Activated CD4-positive, alpha-beta memory T cell treated with anti-CD3 and anti-CD28 coated beads for 36 hours (primary cell): ENCODE results near the gene SEMG2. TPM values are rescaled to one million over a fixed set of nuclear protein-coding genes. Genes with fewer than 3 reads are reported as not detected.

Experiments
- CTCF ChIA-PET: fragments of 350-600 bp; sonication (Branson Sonifier 250); formaldehyde crosslinking; loops from one replicate; lab custom pipeline; 2021; ENCODE audit warnings: antibody characterized with exemption, inconsistent platforms; lab: Charles Lee
- POLR2A ChIA-PET: fragments of 350-600 bp; sonication (Branson Sonifier 250); formaldehyde crosslinking; loops from one replicate; lab custom pipeline; 2021; ENCODE audit warnings: antibody characterized with exemption; lab: Charles Lee
- DNase-seq: peaks from one replicate; pipeline ENCODE4 v3.0.0-alpha.2; 2020
- H3K27ac Mint-ChIP-seq: one replicate; pipeline ENCODE4 v1.8.0; 2021; ENCODE audit warnings: mixed read lengths
- H3K27me3 Mint-ChIP-seq: one replicate; pipeline ENCODE4 v1.8.0; 2021; ENCODE audit warnings: mixed read lengths
- H3K36me3 Mint-ChIP-seq: one replicate; pipeline ENCODE4 v1.8.0; 2021; ENCODE audit warnings: mixed read lengths
- H3K4me1 Mint-ChIP-seq: one replicate; pipeline ENCODE4 v1.8.0; 2021; ENCODE audit warnings: low read depth, mixed read lengths
- H3K4me3 Mint-ChIP-seq: one replicate; pipeline ENCODE4 v1.8.0; 2021; ENCODE audit warnings: mild to moderate bottlenecking, mixed read lengths
- H3K9me3 Mint-ChIP-seq: one replicate; pipeline ENCODE4 v1.8.0; 2021; ENCODE audit warnings: mixed read lengths
- intact Hi-C: fragments of 100-400 bp; cut with micrococcal nuclease; formaldehyde crosslinking; loops from one replicate; pipeline ENCODE4 v1.15.1; 2023
- total RNA-seq, 2 experiments: library from RNA; stranded (reverse); gene quantifications; one replicate each; pipeline ENCODE4 v1.2.3, GENCODE V29; 2021

The SEMG2 gene
- total RNA-seq, 2 experiments from 2014 or later, result not detected

GRCh38 chr20:45206725-45207124, 14.4 kb upstream of the SEMG2 start, which contains the start of gene SEMG1:
Gene SEMG1 (plus strand): TSS chr20:45207033. CDS start chr20:45207054, 21 bp downstream.
- ChIA-PET POLR2A (no interaction called here), CTCF (no interaction called here)
- Mint-ChIP-seq H3K27ac (no peak within 1 kb of the TSS), H3K4me3 (no peak within 1 kb of the TSS), H3K4me1 (no peaks in the 10 kb centered on the region), H3K9me3 (peaks cover 5% of the 10 kb centered on the region), H3K27me3 (peaks cover 32% of the 10 kb centered on the region), H3K36me3 (no peaks in the 10 kb centered on the region)
- intact Hi-C loops, result no loop called here
- no peak for DNase-seq

- DNase-seq, result no peak
- Mint-ChIP-seq H3K9me3 (no peaks in the 10 kb centered on the region), H3K4me3 (no peak overlapping the region), H3K27me3 (peaks cover 23% of the 10 kb centered on the region), H3K27ac (no peak overlapping the region), H3K4me1 (no peaks in the 10 kb centered on the region), H3K36me3 (no peaks in the 10 kb centered on the region)
- ChIA-PET CTCF (no interaction called here), POLR2A (no interaction called here)
- intact Hi-C loops, result no loop called here
These were observed 11.2 kb upstream of the SEMG2 start for GRCh38 chr20:45209924-45210323.

- intact Hi-C loops, result no loop called here
- H3K4me3 Mint-ChIP-seq, result no peak overlapping the region
- H3K27ac Mint-ChIP-seq, result no peak overlapping the region
- H3K9me3 Mint-ChIP-seq, result no peaks in the 10 kb centered on the region
- H3K36me3 Mint-ChIP-seq, result no peaks in the 10 kb centered on the region
- no peaks in the 10 kb centered on the region for H3K4me1 Mint-ChIP-seq
- ChIA-PET CTCF (no interaction called here), POLR2A (no interaction called here)
- no peak for DNase-seq
- H3K27me3 Mint-ChIP-seq, result peaks cover 20% of the 10 kb centered on the region
These were observed 9.4 kb upstream of the SEMG2 start for GRCh38 chr20:45211569-45212474.

- no peak overlapping the region for H3K27ac Mint-ChIP-seq
- DNase-seq, result no peak
- peaks cover 11% of the 10 kb centered on the region for H3K27me3 Mint-ChIP-seq
- intact Hi-C loops, result no loop called here
- no peaks in the 10 kb centered on the region for H3K9me3 Mint-ChIP-seq
- ChIA-PET POLR2A (no interaction called here), CTCF (no interaction called here)
- H3K36me3 Mint-ChIP-seq, result no peaks in the 10 kb centered on the region
- no peaks in the 10 kb centered on the region for H3K4me1 Mint-ChIP-seq
- H3K4me3 Mint-ChIP-seq, result no peak overlapping the region
These were observed 8.3 kb upstream of the SEMG2 start for GRCh38 chr20:45212836-45213235.

- POLR2A ChIA-PET, result no interaction called here
- Mint-ChIP-seq H3K36me3 (no peaks in the 10 kb centered on the region), H3K4me3 (no peak overlapping the region), H3K27me3 (peaks cover 19% of the 10 kb centered on the region), H3K9me3 (no peaks in the 10 kb centered on the region), H3K27ac (no peak overlapping the region), H3K4me1 (no peaks in the 10 kb centered on the region)
- intact Hi-C loops, result no loop called here
- CTCF ChIA-PET, result no interaction called here
- no peak for DNase-seq
These were observed 3.0 kb upstream of the SEMG2 start for GRCh38 chr20:45218124-45218523.

GRCh38 chr20:45218636-45219035, 2.5 kb upstream of the SEMG2 start:
- intact Hi-C loops, result no loop called here
- CTCF ChIA-PET, result no interaction called here
- H3K36me3 Mint-ChIP-seq, result no peaks in the 10 kb centered on the region

GRCh38 chr20:45223136-45223535, 2.0 kb downstream of the SEMG2 start:
- Mint-ChIP-seq H3K27me3 (peaks cover 19% of the 10 kb centered on the region), H3K27ac (no peak overlapping the region), H3K9me3 (no peaks in the 10 kb centered on the region), H3K36me3 (no peaks in the 10 kb centered on the region), H3K4me3 (no peak overlapping the region), H3K4me1 (no peaks in the 10 kb centered on the region)
- intact Hi-C loops, result no loop called here
- no peak for DNase-seq
- ChIA-PET CTCF (no interaction called here), POLR2A (no interaction called here)

More at GRCh38 chr20:45218636-45219035, 2.5 kb upstream of the SEMG2 start:
- Mint-ChIP-seq H3K4me1 (no peaks in the 10 kb centered on the region), H3K27me3 (peaks cover 19% of the 10 kb centered on the region), H3K9me3 (no peaks in the 10 kb centered on the region), H3K4me3 (no peak overlapping the region), H3K27ac (no peak overlapping the region)
- DNase-seq, result no peak
- POLR2A ChIA-PET, result no interaction called here

- Mint-ChIP-seq H3K27ac (no peak overlapping the region), H3K27me3 (peaks cover 23% of the 10 kb centered on the region), H3K4me1 (no peaks in the 10 kb centered on the region), H3K4me3 (no peak overlapping the region), H3K36me3 (no peaks in the 10 kb centered on the region), H3K9me3 (no peaks in the 10 kb centered on the region)
- ChIA-PET POLR2A (no interaction called here), CTCF (no interaction called here)
- intact Hi-C loops, result no loop called here
- DNase-seq, result no peak
These were observed 5.1 kb downstream of the SEMG2 start for GRCh38 chr20:45226287-45226686.

GRCh38 chr20:45229264-45230056, 8.3 kb downstream of the SEMG2 start:
- ChIA-PET CTCF (interaction anchor here (0.6 to 1.4 kb wide), 13 partner anchors 9 to 219 kb away, joined by 3 to 9 read pairs (median 3); no protein-coding TSS in a partner anchor), POLR2A (interaction anchor here (0.9 kb wide), 1 partner anchor 91 kb away, joined by 3 read pairs; no protein-coding TSS in a partner anchor)
- peak; percentile 75 for DNase-seq
- intact Hi-C loops, result loop anchor here (2.0 kb wide), 1 partner anchor 133 kb away; no protein-coding TSS in a partner anchor
- Mint-ChIP-seq H3K4me3 (no peak overlapping the region), H3K36me3 (no peaks in the 10 kb centered on the region), H3K27ac (no peak overlapping the region), H3K9me3 (peaks cover 5% of the 10 kb centered on the region), H3K4me1 (no peaks in the 10 kb centered on the region), H3K27me3 (peaks cover 18% of the 10 kb centered on the region)

GRCh38 chr20:45230631-45231030, 9.5 kb downstream of the SEMG2 start:
- Mint-ChIP-seq H3K27ac (no peak overlapping the region), H3K27me3 (peaks cover 16% of the 10 kb centered on the region), H3K4me3 (no peak overlapping the region), H3K4me1 (no peaks in the 10 kb centered on the region), H3K36me3 (no peaks in the 10 kb centered on the region), H3K9me3 (peaks cover 8% of the 10 kb centered on the region)
- CTCF ChIA-PET, result no interaction called here
- intact Hi-C loops, result no loop called here
- DNase-seq, result no peak
- POLR2A ChIA-PET, result no interaction called here

GRCh38 chr20:45235995-45236394, 14.8 kb downstream of the SEMG2 start:
- peaks cover 20% of the 10 kb centered on the region for H3K27me3 Mint-ChIP-seq
- no peaks in the 10 kb centered on the region for H3K4me1 Mint-ChIP-seq
- intact Hi-C loops, result no loop called here
- peak; percentile 13 for DNase-seq
- CTCF ChIA-PET, result interaction anchor here (1.2 kb wide), 1 partner anchor 58 kb away, joined by 5 read pairs; no protein-coding TSS in a partner anchor
- H3K9me3 Mint-ChIP-seq, result peaks cover 8% of the 10 kb centered on the region
- no peak overlapping the region for H3K27ac Mint-ChIP-seq
- no peak overlapping the region for H3K4me3 Mint-ChIP-seq
- H3K36me3 Mint-ChIP-seq, result no peaks in the 10 kb centered on the region
- POLR2A ChIA-PET, result no interaction called here

- CTCF ChIA-PET, result no interaction called here
- intact Hi-C loops, result no loop called here
- peaks cover 19% of the 10 kb centered on the region for H3K27me3 Mint-ChIP-seq
- H3K4me3 Mint-ChIP-seq, result no peak overlapping the region
- H3K27ac Mint-ChIP-seq, result no peak overlapping the region
- no peaks in the 10 kb centered on the region for H3K4me1 Mint-ChIP-seq
- H3K36me3 Mint-ChIP-seq, result no peaks in the 10 kb centered on the region
- peaks cover 8% of the 10 kb centered on the region for H3K9me3 Mint-ChIP-seq
- no peak for DNase-seq
- POLR2A ChIA-PET, result no interaction called here
These were observed 17.0 kb downstream of the SEMG2 start for GRCh38 chr20:45238139-45238538.
